ENCODE results near the gene HIGD1B. TPM values are rescaled to one million over a fixed set of nuclear protein-coding genes. Genes with fewer than 3 reads are reported as not detected.

The HIGD1B gene
- total and polyA plus RNA-seq, 2 of the 13 experiments (the other 11 are each of a cell fraction or from before 2014, with no cell fraction given): not detected

GRCh38 chr17:44807817-44808155 is 39.9 kb upstream of the HIGD1B start:
- Histone ChIP-seq H3K9ac (ENCODE audit: insufficient read depth, low read depth, low read length) (no peak overlapping the region), H3K4me2 (ENCODE audit: low read depth, low read length) (no peak overlapping the region), H3K4me3 (replicated peaks in 1 of 3; ENCODE audit: insufficient read depth in 1 of 3, low read depth in 2 of 3, low read length in 3 of 3) (no peak overlapping the region), H3K27me3 (ENCODE audit: control insufficient read depth in 1 of 2, insufficient read depth in 2 of 2, low read length in 2 of 2) (0 out of 5 replicates have a peak, but pooled peaks cover 0 to under 1% of the 10 kb centered on the region in 2 experiments), H3K4me1 (ENCODE audit: insufficient read depth, low read length) (no peaks in the 10 kb centered on the region), H3K27ac (ENCODE audit: extremely low read length, insufficient read depth, low read length) (no peak overlapping the region), H3K79me2 (ENCODE audit: insufficient read depth, low read length) (no peaks in the 10 kb centered on the region), H3K9me3 (ENCODE audit: low read length) (no peaks in the 10 kb centered on the region), H3K36me3 (replicated peaks in 1 of 2; ENCODE audit: control insufficient read depth in 1 of 2, insufficient read depth in 2 of 2, low read length in 2 of 2) (peaks cover 0 to 1% of the 10 kb centered on the region in 2 experiments; a peak in 3 of 5 replicates), H2AFZ (ENCODE audit: low read length) (no peak overlapping the region), H4K20me1 (ENCODE audit: insufficient read depth, low read length) (no peaks in the 10 kb centered on the region)
- ATAC-seq (no peak), DNase-seq (ENCODE audit: low spot score) (no peak), FAIRE-seq (no peak)
- in situ Hi-C loops (cut with HindIII; ENCODE audit: extremely low pct_ligation_motif_present, low pct_unique_long_range_greater_than_20kb) (no loop called here), intact Hi-C loops (cut with micrococcal nuclease; ENCODE audit: unreplicated experiment) (no loop called here)
- ChIA-PET POLR2A (no interaction called here), CTCF (ENCODE audit: low intra/inter-chr PET ratio, low total read pairs) (no interaction called here)
- no TSS peak for BruUV-seq (replicated peaks)
- TF ChIP-seq FOXC1 (CRISPR knock-in tag; IDR thresholded peaks at IDR 0.05; ENCODE audit: borderline replicate concordance) (no peak), ZFP91 (CRISPR knock-in tag; IDR thresholded peaks at IDR 0.05; ENCODE audit: borderline replicate concordance) (no peak), RBM39 (IDR thresholded peaks at IDR 0.05; ENCODE audit: low read depth, low read length, poor library complexity, severe bottlenecking) (no peak), SIN3A (IDR thresholded peaks at IDR 0.05; ENCODE audit: borderline replicate concordance, low read depth, low read length) (no peak), SPEN (CRISPR knock-in tag; IDR thresholded peaks at IDR 0.05; ENCODE audit: low read depth) (no peak), PHF5A (CRISPR knock-in tag; IDR thresholded peaks at IDR 0.05; ENCODE audit: low read depth, unreplicated experiment) (no peak)
- 65% methylated on average over 3 of the region's 3 CpGs for WGBS (ENCODE audit: low lambda C conversion rate)

GRCh38 chr17:44808156-44808555 is 39.5 kb upstream of the HIGD1B start:
- H3K36me3 ChIP-seq (replicated peaks in 1 of 2; ENCODE audit: control insufficient read depth in 1 of 2, insufficient read depth in 2 of 2, low read length in 2 of 2): peaks cover 0 to 1% of the 10 kb centered on the region in 2 experiments; a peak in 3 of 5 replicates
- no peaks in the 10 kb centered on the region for H3K79me2 ChIP-seq (ENCODE audit: insufficient read depth, low read length)
- H3K27me3 ChIP-seq (ENCODE audit: control insufficient read depth in 1 of 2, insufficient read depth in 2 of 2, low read length in 2 of 2): 0 out of 5 replicates have a peak, but pooled peaks cover 0 to 4% of the 10 kb centered on the region in 2 experiments
- ChIA-PET POLR2A (no interaction called here), CTCF (ENCODE audit: low intra/inter-chr PET ratio, low total read pairs) (no interaction called here)
- H2AFZ ChIP-seq (ENCODE audit: low read length): no peak overlapping the region
- H3K4me2 ChIP-seq (ENCODE audit: low read depth, low read length): no peak overlapping the region
- no peak overlapping the region for H3K4me3 ChIP-seq (replicated peaks in 1 of 3; ENCODE audit: insufficient read depth in 1 of 3, low read depth in 2 of 3, low read length in 3 of 3)
- intact Hi-C loops (cut with micrococcal nuclease; ENCODE audit: unreplicated experiment): no loop called here
- 84% methylated on average over 4 of the region's 4 CpGs for WGBS (ENCODE audit: low lambda C conversion rate)
- no peaks in the 10 kb centered on the region for H3K9me3 ChIP-seq (ENCODE audit: low read length)
- FAIRE-seq (no peak), DNase-seq (ENCODE audit: low spot score) (no peak), ATAC-seq (no peak)
- H3K27ac ChIP-seq (ENCODE audit: extremely low read length, insufficient read depth, low read length): no peak overlapping the region
- no peaks in the 10 kb centered on the region for H3K4me1 ChIP-seq (ENCODE audit: insufficient read depth, low read length)
- no peak overlapping the region for H3K9ac ChIP-seq (ENCODE audit: insufficient read depth, low read depth, low read length)
- BruUV-seq (replicated peaks): no TSS peak
- H4K20me1 ChIP-seq (ENCODE audit: insufficient read depth, low read length): no peaks in the 10 kb centered on the region
- in situ Hi-C loops (cut with HindIII; ENCODE audit: extremely low pct_ligation_motif_present, low pct_unique_long_range_greater_than_20kb): no loop called here
- TF ChIP-seq ASH2L (IDR thresholded peaks at IDR 0.05; ENCODE audit: insufficient read length, low read depth, low read length): no peak
- no peak for TF ChIP-seq ZNF776 (CRISPR knock-in tag; IDR thresholded peaks at IDR 0.05)
- TF ChIP-seq ZNF503 (CRISPR knock-in tag; IDR thresholded peaks at IDR 0.05): no peak
- TF ChIP-seq ZMYM4 (CRISPR knock-in tag; IDR thresholded peaks at IDR 0.05): no peak
- TF ChIP-seq ZNF207 (IDR thresholded peaks at IDR 0.05; ENCODE audit: borderline replicate concordance): no peak
- no peak for TF ChIP-seq FOSL2 (CRISPR knock-in tag; IDR thresholded peaks at IDR 0.05)
- TF ChIP-seq SMYD3 (CRISPR knock-in tag; IDR thresholded peaks at IDR 0.05): no peak
- TF ChIP-seq ZSCAN12 (CRISPR knock-in tag; IDR thresholded peaks at IDR 0.05): no peak
- TF ChIP-seq BCL3 (CRISPR knock-in tag; IDR thresholded peaks at IDR 0.05): no peak

Measured in HepG2 (cell line).